ENCODE measurements around the gene RGL2. TPM values are rescaled to one million over a fixed set of nuclear protein-coding genes. Genes with fewer than 3 reads are reported as not detected.

RGL2 gene
- total and polyA plus RNA-seq, 2 of the 13 experiments (the other 11 are each of a cell fraction or from before 2014, with no cell fraction given) = 22.9 to 47.4 TPM

DNA sequence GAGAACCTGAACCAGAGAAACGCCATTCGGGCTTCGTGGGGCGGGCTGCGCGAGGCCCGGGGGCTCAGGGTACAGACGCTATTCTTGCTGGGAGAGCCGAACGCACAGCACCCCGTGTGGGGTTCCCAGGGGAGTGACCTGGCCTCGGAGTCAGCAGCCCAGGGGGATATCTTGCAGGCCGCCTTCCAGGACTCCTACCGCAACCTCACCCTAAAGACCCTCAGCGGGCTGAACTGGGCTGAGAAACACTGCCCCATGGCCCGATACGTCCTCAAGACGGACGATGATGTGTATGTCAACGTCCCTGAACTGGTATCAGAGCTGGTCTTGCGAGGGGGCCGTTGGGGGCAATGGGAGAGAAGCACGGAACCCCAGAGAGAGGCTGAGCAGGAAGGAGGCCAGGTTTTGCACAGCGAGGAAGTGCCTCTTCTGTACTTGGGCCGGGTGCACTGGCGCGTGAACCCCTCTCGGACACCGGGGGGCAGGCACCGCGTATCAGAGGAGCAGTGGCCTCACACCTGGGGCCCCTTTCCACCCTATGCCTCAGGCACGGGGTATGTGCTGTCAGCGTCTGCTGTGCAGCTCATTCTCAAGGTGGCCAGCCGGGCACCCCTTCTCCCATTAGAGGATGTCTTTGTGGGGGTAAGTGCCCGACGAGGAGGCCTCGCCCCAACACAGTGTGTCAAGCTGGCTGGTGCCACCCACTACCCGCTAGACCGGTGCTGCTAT, 20.9 kb downstream of the RGL2 start (continued):
- TF ChIP-seq, protein P1, sequence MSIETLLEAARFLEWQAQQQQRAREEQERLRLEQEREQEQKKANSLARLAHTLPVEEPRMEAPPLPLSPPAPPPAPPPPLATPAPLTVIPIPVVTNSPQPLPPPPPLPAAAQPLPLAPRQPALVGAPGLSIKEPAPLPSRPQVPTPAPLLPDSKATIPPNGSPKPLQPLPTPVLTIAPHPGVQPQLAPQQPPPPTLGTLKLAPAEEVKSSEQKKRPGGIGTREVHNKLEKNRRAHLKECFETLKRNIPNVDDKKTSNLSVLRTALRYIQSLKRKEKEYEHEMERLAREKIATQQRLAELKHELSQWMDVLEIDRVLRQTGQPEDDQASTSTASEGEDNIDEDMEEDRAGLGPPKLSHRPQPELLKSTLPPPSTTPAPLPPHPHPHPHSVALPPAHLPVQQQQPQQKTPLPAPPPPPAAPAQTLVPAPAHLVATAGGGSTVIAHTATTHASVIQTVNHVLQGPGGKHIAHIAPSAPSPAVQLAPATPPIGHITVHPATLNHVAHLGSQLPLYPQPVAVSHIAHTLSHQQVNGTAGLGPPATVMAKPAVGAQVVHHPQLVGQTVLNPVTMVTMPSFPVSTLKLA (IDR thresholded peaks at IDR 0.05) = no peak
- TF ChIP-seq MAFK (conservative IDR thresholded peaks at IDR 0.05 in 1 of 2, IDR thresholded peaks at IDR 0.05 in 1 of 2; ENCODE audit: low read length in 2 of 2) = no peak
- TF ChIP-seq SPEN (CRISPR knock-in tag; IDR thresholded peaks at IDR 0.05; ENCODE audit: low read depth) = no peak
- no peak for TF ChIP-seq ZFP62 (CRISPR knock-in tag; IDR thresholded peaks at IDR 0.05)
- TF ChIP-seq, protein P2, sequence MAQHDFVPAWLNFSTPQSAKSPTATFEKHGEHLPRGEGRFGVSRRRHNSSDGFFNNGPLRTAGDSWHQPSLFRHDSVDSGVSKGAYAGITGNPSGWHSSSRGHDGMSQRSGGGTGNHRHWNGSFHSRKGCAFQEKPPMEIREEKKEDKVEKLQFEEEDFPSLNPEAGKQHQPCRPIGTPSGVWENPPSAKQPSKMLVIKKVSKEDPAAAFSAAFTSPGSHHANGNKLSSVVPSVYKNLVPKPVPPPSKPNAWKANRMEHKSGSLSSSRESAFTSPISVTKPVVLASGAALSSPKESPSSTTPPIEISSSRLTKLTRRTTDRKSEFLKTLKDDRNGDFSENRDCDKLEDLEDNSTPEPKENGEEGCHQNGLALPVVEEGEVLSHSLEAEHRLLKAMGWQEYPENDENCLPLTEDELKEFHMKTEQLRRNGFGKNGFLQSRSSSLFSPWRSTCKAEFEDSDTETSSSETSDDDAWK (CRISPR knock-in tag; IDR thresholded peaks at IDR 0.05) = no peak
- TF ChIP-seq ONECUT2 (CRISPR knock-in tag; IDR thresholded peaks at IDR 0.05) = no peak
- no peak for TF ChIP-seq RFX1 (IDR thresholded peaks at IDR 0.05)
- TF ChIP-seq ZNF772 (CRISPR knock-in tag; IDR thresholded peaks at IDR 0.05) = no peak
- TF ChIP-seq KDM6A (CRISPR knock-in tag; IDR thresholded peaks at IDR 0.05; ENCODE audit: low read depth) = no peak
- no peak for TF ChIP-seq ZNF263 (CRISPR knock-in tag; IDR thresholded peaks at IDR 0.05)
- no peak for TF ChIP-seq MTF1 (CRISPR knock-in tag; IDR thresholded peaks at IDR 0.05)
- TF ChIP-seq, protein P3, sequence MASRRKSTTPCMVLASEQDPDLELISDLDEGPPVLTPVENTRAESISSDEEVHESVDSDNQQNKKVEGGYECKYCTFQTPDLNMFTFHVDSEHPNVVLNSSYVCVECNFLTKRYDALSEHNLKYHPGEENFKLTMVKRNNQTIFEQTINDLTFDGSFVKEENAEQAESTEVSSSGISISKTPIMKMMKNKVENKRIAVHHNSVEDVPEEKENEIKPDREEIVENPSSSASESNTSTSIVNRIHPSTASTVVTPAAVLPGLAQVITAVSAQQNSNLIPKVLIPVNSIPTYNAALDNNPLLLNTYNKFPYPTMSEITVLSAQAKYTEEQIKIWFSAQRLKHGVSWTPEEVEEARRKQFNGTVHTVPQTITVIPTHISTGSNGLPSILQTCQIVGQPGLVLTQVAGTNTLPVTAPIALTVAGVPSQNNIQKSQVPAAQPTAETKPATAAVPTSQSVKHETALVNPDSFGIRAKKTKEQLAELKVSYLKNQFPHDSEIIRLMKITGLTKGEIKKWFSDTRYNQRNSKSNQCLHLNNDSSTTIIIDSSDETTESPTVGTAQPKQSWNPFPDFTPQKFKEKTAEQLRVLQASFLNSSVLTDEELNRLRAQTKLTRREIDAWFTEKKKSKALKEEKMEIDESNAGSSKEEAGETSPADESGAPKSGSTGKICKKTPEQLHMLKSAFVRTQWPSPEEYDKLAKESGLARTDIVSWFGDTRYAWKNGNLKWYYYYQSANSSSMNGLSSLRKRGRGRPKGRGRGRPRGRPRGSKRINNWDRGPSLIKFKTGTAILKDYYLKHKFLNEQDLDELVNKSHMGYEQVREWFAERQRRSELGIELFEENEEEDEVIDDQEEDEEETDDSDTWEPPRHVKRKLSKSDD (CRISPR knock-in tag; IDR thresholded peaks at IDR 0.05; ENCODE audit: low read depth) = no peak
- TF ChIP-seq POGZ (CRISPR knock-in tag; IDR thresholded peaks at IDR 0.05) = no peak
- no peak for TF ChIP-seq U2AF2 (IDR thresholded peaks at IDR 0.05; ENCODE audit: low read depth, low read length)
- no peak for TF ChIP-seq ZNF558 (CRISPR knock-in tag; IDR thresholded peaks at IDR 0.05; ENCODE audit: borderline replicate concordance)
- peak in 1 of 2 experiments; percentile 44; a peak in 2 of 4 replicates for TF ChIP-seq POLR2A (IDR thresholded peaks at IDR 0.05; ENCODE audit: insufficient read depth in 1 of 2, low read depth in 2 of 2, low read length in 2 of 2)
- TF ChIP-seq ZNF530 (CRISPR knock-in tag; IDR thresholded peaks at IDR 0.05; ENCODE audit: low read depth) = no peak
- no peak for TF ChIP-seq PCBP2 (optimal IDR thresholded peaks at IDR 0.05; ENCODE audit: low read depth, low read length, poor library complexity, severe bottlenecking)
- TF ChIP-seq ZNF296 (CRISPR knock-in tag; conservative IDR thresholded peaks at IDR 0.05) = 0 out of 2 replicates have a peak, but pooled peaks have one; percentile 27
- TF ChIP-seq CCAR2 (optimal IDR thresholded peaks at IDR 0.05; ENCODE audit: low read depth, low read length) = no peak
- peak; percentile 95 for TF ChIP-seq RBM22 (optimal IDR thresholded peaks at IDR 0.05; ENCODE audit: low read length)
- TF ChIP-seq ZNF549 (CRISPR knock-in tag; IDR thresholded peaks at IDR 0.05) = no peak
- TF ChIP-seq ETV5 (CRISPR knock-in tag; IDR thresholded peaks at IDR 0.05; ENCODE audit: borderline replicate concordance) = 0 out of 2 replicates have a peak, but pooled peaks have one; percentile 19
- TF ChIP-seq, protein P4, sequence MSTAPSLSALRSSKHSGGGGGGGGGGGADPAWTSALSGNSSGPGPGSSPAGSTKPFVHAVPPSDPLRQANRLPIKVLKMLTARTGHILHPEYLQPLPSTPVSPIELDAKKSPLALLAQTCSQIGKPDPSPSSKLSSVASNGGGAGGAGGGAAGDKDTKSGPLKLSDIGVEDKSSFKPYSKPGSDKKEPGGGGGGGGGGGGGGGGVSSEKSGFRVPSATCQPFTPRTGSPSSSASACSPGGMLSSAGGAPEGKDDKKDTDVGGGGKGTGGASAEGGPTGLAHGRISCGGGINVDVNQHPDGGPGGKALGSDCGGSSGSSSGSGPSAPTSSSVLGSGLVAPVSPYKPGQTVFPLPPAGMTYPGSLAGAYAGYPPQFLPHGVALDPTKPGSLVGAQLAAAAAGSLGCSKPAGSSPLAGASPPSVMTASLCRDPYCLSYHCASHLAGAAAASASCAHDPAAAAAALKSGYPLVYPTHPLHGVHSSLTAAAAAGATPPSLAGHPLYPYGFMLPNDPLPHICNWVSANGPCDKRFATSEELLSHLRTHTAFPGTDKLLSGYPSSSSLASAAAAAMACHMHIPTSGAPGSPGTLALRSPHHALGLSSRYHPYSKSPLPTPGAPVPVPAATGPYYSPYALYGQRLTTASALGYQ (CRISPR knock-in tag; IDR thresholded peaks at IDR 0.05) = no peak

Data from HepG2 (cell line).